HG02852 (cell line): ENCODE data around the gene ZDHHC11.
"Not testable (repeated sequence)": the region's sequence is repeated elsewhere in the genome, so short reads cannot be mapped to it uniquely, and the experiment has no call there.

Source experiments
- ATAC-seq: cut with Tn5 transposase; IDR thresholded peaks from one replicate; pipeline ENCODE4 v1.9.1; 2021; ENCODE audit warnings: mild to moderate bottlenecking, moderate library complexity; ENCODE audit not compliant: unreplicated experiment

ZDHHC11 gene

GRCh38 chr5:845676-846601, 4.8 kb downstream of the ZDHHC11 start:
- not testable (repeated sequence) for ATAC-seq

DNA sequence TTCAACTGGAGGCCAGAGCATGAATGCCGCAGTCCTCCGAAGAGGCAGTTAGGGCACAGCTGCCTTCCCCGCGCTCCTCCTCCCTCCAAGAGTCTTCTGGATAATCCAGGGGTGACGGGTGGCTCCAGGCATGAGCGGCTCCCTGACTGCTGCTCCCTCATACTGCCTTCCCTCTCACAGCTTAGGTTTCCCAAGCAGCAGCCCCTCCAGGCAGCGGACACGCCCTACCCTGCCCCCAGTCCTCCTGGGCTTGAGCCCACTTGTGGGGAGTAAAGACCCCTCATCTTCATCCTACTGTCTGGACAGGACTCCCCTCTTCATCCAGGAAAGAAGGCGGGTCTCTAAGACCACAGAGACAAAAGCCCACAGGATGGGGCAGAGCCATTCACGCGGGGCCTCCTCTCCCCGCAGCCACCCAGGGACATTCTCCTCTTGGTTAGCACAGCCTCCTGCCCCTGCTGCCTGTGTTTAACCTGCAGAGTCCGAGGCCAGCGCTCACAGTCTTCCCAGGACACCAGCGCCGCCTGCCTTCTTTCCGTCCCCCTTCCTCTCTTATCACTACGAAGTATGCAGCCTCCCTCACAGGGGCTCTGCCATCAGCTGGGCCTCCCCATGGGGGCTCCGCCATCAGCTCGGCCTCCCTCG, 5.6 kb downstream of the ZDHHC11 start:
- not testable (repeated sequence) for ATAC-seq

DNA sequence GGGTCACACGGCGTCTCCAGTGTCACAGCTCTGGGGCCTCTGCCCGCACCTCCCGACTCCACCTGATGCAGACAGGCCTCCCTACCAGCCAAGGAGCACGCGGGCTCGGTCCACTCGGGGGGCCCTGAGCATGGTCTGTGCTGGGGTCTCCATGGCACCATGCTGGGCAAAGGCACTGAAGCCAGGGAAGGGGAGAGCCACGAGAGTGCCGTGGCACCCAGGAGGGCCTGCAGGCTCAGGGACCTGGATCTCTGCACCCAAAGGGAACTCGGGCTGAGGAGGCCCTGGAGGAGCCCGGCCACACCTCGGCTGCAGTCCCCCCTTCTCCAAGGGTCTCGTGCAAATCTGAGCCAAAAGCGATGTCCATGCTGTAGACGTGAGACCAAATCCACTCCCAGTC, 6.4 kb downstream of the ZDHHC11 start:
- not testable (repeated sequence) for ATAC-seq

DNA sequence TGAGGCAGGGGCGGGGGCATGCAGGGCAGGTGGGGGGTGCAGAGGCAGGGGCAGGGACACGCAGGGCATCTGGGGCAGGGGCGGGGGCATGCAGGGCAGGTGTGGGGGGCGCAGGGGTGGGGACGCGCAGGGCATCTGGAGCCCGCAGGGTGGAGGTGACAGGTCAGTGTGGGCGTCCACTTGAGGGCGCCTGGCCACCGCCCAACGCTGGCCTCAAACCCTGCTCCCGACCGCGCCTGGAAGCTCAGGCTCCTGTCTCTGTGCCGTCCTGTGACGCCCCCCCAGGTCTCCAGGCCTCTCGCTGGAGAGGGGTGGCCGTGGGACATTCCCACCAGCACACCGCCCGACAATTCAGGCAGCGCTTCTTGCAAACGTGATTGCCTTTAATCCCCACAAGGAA, 6.9 kb downstream of the ZDHHC11 start:
- not testable (repeated sequence) for ATAC-seq

DNA sequence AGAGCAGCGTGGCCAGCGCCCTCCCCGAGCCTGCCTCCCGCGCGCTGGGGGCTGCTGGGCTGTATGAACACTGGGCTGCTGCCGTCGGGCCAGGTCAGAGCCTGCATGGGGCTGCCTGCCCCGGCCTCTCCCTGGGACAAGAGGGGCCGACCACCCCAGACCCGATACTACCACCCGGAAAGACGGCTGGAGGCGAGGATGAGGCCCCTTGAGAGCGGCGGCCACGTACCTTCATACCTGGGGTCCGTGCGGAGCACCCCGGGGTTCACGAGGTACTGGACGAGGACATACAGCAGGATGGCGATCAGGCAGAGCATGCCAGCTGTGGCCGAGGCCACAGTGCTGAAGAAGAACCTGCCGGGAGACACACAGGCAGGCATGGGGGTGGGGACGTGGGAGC, 7.4 kb downstream of the ZDHHC11 start:
- ATAC-seq: not testable (repeated sequence)

GRCh38 chr5:842402-843221, 8.2 kb downstream of the ZDHHC11 start:
- ATAC-seq: not testable (repeated sequence)

- ATAC-seq: not testable (repeated sequence)
These were observed 9.0 kb downstream of the ZDHHC11 start for GRCh38 chr5:841531-842401.

- not testable (repeated sequence) for ATAC-seq
These were observed 9.8 kb downstream of the ZDHHC11 start for GRCh38 chr5:840974-841435.

DNA sequence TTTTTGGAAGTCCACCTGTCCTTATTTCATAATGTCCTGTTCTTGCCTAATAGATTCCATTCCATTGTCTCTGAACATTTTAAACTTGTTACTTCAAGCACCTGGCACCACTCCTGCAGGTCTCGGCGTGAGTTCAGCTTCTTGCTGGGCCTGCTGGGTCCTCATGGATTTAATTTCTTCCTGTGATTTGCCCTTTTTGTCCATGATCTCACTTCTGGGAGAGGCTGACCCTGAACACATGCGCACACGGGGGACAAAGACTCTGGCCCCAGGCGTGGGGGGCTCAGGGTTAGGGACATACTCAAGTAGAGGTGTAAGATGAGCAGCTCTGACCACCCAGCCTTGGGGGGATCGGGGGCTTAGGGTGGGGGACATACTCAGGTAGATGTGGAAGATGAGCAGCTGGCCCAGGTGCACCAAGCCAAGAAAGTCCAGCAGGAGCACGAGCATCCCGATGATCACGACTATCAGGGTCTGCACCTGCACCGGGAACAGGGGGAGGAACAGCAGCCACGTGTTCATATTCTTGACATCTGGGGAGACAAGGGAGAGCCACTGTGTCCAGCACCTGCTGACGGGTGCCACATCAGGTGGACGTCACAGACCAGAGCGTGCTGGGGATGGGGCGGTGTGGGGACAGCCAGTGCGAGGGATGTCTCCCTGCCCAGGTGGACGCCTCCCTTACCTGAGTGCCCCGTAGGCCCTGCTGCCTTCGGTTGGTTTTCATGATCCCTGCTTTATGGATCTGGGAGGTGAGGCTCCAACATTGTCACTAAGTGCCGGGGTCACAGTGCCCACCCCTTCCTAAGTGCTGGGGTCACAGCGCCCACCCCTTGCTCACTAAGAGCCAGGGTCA, 10.4 kb downstream of the ZDHHC11 start:
- not testable (repeated sequence) for ATAC-seq

DNA sequence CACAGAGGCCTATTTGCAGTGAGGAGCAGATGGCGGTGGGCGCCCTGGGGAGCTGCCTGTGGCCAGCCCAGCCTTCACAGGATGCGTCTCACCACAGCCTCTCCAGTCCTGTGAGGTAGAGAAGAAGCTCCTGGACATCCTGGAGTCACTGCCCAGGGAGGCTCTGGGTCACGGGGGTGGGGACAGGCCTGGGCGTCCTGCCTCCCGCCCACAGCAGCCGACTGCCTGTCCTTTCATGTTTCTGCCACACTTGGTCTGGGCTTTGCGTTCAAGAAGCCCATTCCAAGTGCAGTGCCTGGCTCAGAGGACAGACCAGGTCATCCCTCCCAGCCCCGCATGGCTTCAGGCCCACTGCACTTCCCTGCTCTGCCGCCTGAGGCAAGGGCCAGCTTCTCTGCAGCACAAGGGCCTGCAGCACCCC, 12.3 kb downstream of the ZDHHC11 start:
- ATAC-seq: not testable (repeated sequence)

DNA sequence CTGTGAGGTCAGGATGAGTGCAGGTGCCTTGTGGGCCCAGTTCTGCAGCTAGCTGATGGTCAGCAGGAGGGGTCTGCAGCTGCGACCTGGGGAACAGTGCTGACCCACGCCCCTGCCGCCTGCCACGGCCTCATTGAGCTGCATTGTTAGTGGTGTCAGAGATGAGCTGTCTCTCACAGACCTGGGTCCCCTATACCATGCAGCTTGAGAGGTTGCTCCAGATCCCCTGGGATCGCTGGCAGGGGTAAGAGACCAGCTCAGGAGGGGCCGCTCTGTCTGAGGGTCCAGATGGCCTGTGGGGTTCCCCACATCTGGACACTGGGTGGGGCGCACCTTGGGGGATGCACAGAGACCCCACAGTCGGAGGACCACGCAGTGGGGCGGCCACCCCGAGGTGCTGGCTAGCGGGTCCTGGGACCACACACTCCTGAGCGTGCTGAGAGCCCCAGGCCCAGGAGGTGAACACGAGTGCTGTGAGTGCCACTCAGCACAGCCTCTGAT, 13.1 kb downstream of the ZDHHC11 start:
- not testable (repeated sequence) for ATAC-seq

DNA sequence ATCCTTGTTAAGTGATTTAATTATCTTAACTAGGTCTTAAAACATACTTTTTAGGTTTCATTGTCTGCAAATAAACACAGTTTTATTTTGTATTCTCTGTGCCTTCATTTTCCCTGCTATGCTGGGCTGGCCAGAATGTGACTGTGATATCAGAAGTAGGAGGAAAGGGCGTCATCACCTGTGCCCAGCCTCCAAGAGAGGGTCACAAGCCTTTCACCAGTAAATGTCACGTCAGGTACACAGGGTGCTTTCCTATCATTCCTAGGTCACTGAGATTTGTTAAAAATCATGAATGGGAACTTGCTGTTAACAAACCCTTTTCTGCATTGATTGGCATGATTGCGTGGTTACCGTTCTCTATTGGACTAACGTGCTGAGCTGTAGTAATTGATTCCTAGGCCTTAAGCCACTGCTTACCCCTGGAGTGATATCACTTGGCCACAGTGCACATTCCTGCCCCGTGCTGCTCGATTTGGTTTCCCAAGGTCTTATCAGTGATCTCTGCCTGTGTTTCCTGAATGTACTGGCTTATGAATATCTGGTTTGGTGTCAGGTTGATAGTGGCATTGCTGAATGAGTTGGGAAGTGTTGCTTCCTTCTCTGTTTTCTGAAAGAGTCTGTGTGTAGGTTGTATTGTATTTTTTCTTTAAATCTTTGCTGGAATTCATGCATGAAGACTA, 14.7 kb downstream of the ZDHHC11 start:
- ATAC-seq: not testable (repeated sequence)

DNA sequence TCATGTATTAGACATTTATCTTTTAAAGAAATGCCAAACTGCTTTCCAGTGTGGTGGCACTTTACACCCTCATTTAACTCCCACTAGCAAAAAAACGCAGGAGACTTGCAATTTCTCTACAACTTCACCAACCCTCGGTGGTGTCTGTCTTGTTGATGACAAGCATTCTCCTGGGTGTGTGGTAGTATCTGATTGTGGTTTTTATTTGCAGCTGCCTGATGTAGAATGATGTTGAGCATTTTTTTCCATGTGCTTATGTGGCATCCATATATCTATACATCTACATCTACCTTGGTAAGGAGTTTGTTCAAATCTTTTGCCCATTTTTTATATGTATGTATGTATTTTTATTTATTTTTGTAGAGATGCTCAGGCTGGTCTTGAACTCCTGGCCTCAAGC, 16.8 kb downstream of the ZDHHC11 start:
- ATAC-seq: not testable (repeated sequence)

DNA sequence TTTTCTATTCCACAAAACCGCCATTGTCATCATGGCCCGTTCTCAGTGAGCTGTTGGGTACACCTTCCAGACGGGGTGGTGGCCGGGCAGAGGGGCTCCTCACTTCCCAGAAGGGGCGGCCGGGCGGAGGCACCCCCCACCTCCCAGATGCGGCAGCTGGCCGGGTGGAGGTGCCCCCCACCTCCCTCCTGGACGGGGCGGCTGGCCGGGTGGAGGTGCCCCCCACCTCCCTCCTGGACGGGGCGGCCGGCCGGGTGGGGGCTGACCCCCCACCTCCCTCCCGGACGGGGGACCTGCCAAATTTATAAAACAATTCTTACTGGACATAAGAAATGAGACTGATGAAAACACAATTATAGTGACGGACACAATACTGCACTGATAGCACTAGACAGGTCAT, 22.6 kb downstream of the ZDHHC11 start:
- not testable (repeated sequence) for ATAC-seq

DNA sequence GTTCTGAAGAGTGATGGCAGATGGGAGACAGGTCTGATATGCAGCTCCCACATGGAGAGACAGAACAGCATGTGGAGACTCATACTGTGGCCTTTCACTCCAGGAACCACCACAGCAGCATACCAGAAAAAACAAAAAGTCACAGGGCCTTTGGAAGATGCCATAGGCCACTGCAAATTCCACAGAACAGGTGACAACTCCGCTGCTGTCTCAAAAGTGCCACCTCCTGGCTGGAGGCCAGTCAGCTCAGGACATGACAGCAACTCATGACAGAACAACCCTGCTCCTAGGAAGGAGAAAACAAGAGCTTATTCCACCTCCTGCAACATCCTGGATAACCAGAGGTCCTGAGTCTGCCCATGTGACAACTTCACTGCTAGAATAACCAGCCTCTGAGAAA, 25.2 kb downstream of the ZDHHC11 start:
- not testable (repeated sequence) for ATAC-seq

- no peak for ATAC-seq
These were observed 29.3 kb downstream of the ZDHHC11 start for GRCh38 chr5:821504-821903.

DNA sequence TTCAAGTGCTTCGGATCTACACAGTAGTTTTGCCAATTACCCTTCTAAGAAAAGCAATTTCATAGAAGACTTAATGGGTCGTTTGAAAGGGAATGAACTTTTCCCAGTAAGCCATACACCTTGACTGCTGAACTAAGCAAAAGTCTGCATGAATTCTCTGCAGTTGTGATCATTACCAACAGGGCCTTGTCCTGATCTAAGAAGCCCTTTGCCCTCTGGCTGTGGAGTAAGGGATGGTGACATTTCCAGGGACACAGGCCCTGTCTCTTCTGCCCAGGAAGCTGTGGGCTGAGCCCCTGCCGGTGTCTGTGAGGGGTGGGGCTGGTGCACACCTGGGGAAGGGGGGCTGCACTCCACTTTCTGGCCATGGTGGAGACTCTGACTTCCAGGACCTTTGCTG, 30.5 kb downstream of the ZDHHC11 start:
- no peak for ATAC-seq

DNA sequence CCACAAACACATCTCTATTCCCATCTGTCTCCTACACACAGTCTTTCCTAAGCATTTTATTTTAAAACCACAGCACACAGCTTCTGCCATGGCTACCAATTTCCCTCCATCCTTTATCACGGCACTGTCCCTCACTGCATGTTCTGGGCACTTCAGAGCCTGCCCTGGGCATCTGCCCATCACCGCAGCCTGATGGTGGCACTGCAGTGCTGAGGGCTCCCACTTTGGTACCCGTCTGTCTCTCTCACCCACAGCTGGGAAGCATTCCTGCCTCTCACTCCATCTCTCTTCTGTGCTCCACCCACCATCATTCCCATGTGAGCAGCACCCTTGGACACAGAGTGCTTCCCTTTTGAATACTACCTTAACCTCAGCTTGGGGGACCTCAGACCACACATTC, 31.7 kb downstream of the ZDHHC11 start:
- ATAC-seq: no peak
